Muscle of arm (tissue), 12 donors: Measurements from ENCODE around the gene RAB6A. TPM values are rescaled to one million over a fixed set of nuclear protein-coding genes. Genes with fewer than 3 reads are reported as not detected.
"Not testable (repeated sequence)": the region's sequence is repeated elsewhere in the genome, so short reads cannot be mapped to it uniquely, and the experiment has no call there.

Experiments used
- DNase-seq: peaks from one replicate; pipeline ENCODE4 v3.0.0-alpha.2; 2013
- polyA plus RNA-seq, 12 donors: library from polyadenylated mRNA; unstranded; fragments of 120-200 nt; gene quantifications; one replicate each; pipeline ENCODE4 v1.2.1, GENCODE V29; 2013; ENCODE audit not compliant: insufficient read length in 12 of 12

The RAB6A gene
- polyA plus RNA-seq, 12 donors = 88.7 to 142 (median 107) TPM; not detected in 1

- peak; percentile 99 for DNase-seq
These were observed 18.4 kb upstream of the RAB6A start for GRCh38 chr11:73779084-73779902.

GRCh38 chr11:73770811-73771210, 9.9 kb upstream of the RAB6A start:
- not testable (repeated sequence) for DNase-seq

- DNase-seq = no peak
These were observed 5.9 kb upstream of the RAB6A start for GRCh38 chr11:73766763-73767162.

GRCh38 chr11:73762732-73763131, 1.9 kb upstream of the RAB6A start:
- no peak for DNase-seq

- DNase-seq = no peak
These were observed 600 bp upstream of the RAB6A start for GRCh38 chr11:73761403-73761945.

GRCh38 chr11:73760135-73760678, 667 bp downstream of the RAB6A start:
- peak; percentile 56 for DNase-seq

GRCh38 chr11:73759610-73760134, 1.2 kb downstream of the RAB6A start:
- peak; percentile 46 for DNase-seq

- DNase-seq = no peak
These were observed 2.4 kb downstream of the RAB6A start for GRCh38 chr11:73758451-73758850.

GRCh38 chr11:73757598-73757997, 3.3 kb downstream of the RAB6A start:
- DNase-seq = no peak

GRCh38 chr11:73755670-73756069, 5.2 kb downstream of the RAB6A start:
- DNase-seq = no peak

GRCh38 chr11:73753938-73754337, 6.9 kb downstream of the RAB6A start:
- DNase-seq = no peak

- no peak for DNase-seq
These were observed 8.0 kb downstream of the RAB6A start for GRCh38 chr11:73752903-73753302.

- DNase-seq = no peak
These were observed 8.5 kb downstream of the RAB6A start for GRCh38 chr11:73752216-73752867.

GRCh38 chr11:73750862-73751261, 10.0 kb downstream of the RAB6A start:
- not testable (repeated sequence) for DNase-seq

GRCh38 chr11:73750228-73750627, 10.6 kb downstream of the RAB6A start:
- DNase-seq = no peak

- DNase-seq = no peak
These were observed 11.8 kb downstream of the RAB6A start for GRCh38 chr11:73749118-73749517.

- no peak for DNase-seq
These were observed 12.6 kb downstream of the RAB6A start for GRCh38 chr11:73748300-73748699.

GRCh38 chr11:73747762-73748161, 13.1 kb downstream of the RAB6A start:
- no peak for DNase-seq

GRCh38 chr11:73746701-73747100, 14.2 kb downstream of the RAB6A start:
- no peak for DNase-seq

GRCh38 chr11:73743045-73743444, 17.8 kb downstream of the RAB6A start:
- DNase-seq = no peak

- not testable (repeated sequence) for DNase-seq
These were observed 24.9 kb downstream of the RAB6A start for GRCh38 chr11:73735959-73736358.

- DNase-seq = no peak
These were observed 25.9 kb downstream of the RAB6A start for GRCh38 chr11:73734993-73735392.
